HepG2 (cell line): ENCODE results near the gene COX4I2. TPM values are rescaled to one million over a fixed set of nuclear protein-coding genes. Genes with fewer than 3 reads are reported as not detected.

Experiments used
- FOSL2 ChIP-seq: sonication (generic); formaldehyde crosslinking; IDR thresholded peaks from 2 replicates; pipeline ENCODE4 v1.4.0; 2020; ENCODE audit warnings: missing genetic modification reagents
- MEF2D ChIP-seq: sonication (generic); formaldehyde crosslinking; IDR thresholded peaks from 2 replicates; pipeline ENCODE4 v1.5.1; 2020; ENCODE audit warnings: mild to moderate bottlenecking, missing genetic modification reagents
- PHF8 ChIP-seq: sonication (generic); formaldehyde crosslinking; IDR thresholded peaks from 2 replicates; pipeline ENCODE4 v1.5.0; 2020; ENCODE audit warnings: missing genetic modification reagents
- TAF1 ChIP-seq: sonication (generic); formaldehyde crosslinking; IDR thresholded peaks from 2 replicates; pipeline ENCODE4 v1.4.0; 2020; ENCODE audit warnings: missing genetic modification reagents
- TGIF2 ChIP-seq: IDR thresholded peaks from 2 replicates; pipeline ENCODE4 v1.6.1; 2016; ENCODE audit warnings: control low read depth, missing compliant biosample characterization
- ZNF253 ChIP-seq: sonication (generic); formaldehyde crosslinking; IDR thresholded peaks from 2 replicates; pipeline ENCODE4 v1.8.0; 2022; ENCODE audit warnings: mild to moderate bottlenecking, missing genetic modification reagents, borderline replicate concordance
- ZNF552 ChIP-seq: sonication (generic); formaldehyde crosslinking; IDR thresholded peaks from 2 replicates; pipeline ENCODE4 v1.9.0; 2022; ENCODE audit warnings: missing genetic modification reagents, mild to moderate bottlenecking, borderline replicate concordance
- ZNF850 ChIP-seq: sonication (generic); formaldehyde crosslinking; conservative IDR thresholded peaks from 2 replicates; pipeline ENCODE4 v1.9.0; 2021; ENCODE audit warnings: mild to moderate bottlenecking, missing genetic modification reagents
- polyA plus RNA-seq, 8 experiments: library from polyadenylated mRNA; depleted of rRNA in 3 of 8; stranded (reverse) in 7 of 8; unstranded in 1 of 8; fragments of >200 nt; fragmentation: Illumina TruSeq in 4 of 8; extraction: Trizol in 4 of 8; gene quantifications; 2 replicates each; pipeline versions ENCODE4 v1.2.1 to v1.2.3, GENCODE V29; 2011 to 2016; ENCODE audit warnings: low read depth in 4 of 8, missing spikeins in 1 of 8, mixed read lengths in 1 of 8; ENCODE audit not compliant: insufficient read depth in 1 of 8
- total RNA-seq, 5 experiments: library from RNA; depleted of rRNA; stranded (reverse); fragments of >200 nt; fragmentation: Illumina TruSeq; extraction: Trizol; gene quantifications; 2 replicates each; pipeline ENCODE4 v1.2.3, GENCODE V29; 2016; ENCODE audit warnings: low read depth in 1 of 5
- TF ChIP-seq, protein P1 (sequence below): sonication (generic); formaldehyde crosslinking; IDR thresholded peaks from 2 replicates; pipeline ENCODE4 v1.4.0; 2020; ENCODE audit warnings: mild to moderate bottlenecking, missing genetic modification reagents
- TF ChIP-seq, protein P2 (sequence below): sonication (generic); formaldehyde crosslinking; IDR thresholded peaks from 2 replicates; pipeline ENCODE4 v1.8.1; 2023; ENCODE audit warnings: mild to moderate bottlenecking, missing genetic modification reagents, borderline replicate concordance
- TF ChIP-seq, protein P3 (sequence below): sonication (generic); formaldehyde crosslinking; IDR thresholded peaks from 2 replicates; pipeline ENCODE4 v1.4.0; 2020; ENCODE audit warnings: missing genetic modification reagents, mild to moderate bottlenecking, borderline replicate concordance
- TF ChIP-seq, protein P4 (sequence below): sonication (generic); formaldehyde crosslinking; IDR thresholded peaks from 2 replicates; pipeline ENCODE4 v1.5.0; 2020; ENCODE audit warnings: mild to moderate bottlenecking, missing genetic modification reagents
- TF ChIP-seq, protein P5 (sequence below): sonication (generic); formaldehyde crosslinking; IDR thresholded peaks from 2 replicates; pipeline ENCODE4 v1.4.0; 2020; ENCODE audit warnings: missing genetic modification reagents
- TF ChIP-seq, protein P6 (sequence below): sonication (generic); formaldehyde crosslinking; IDR thresholded peaks from 2 replicates; pipeline ENCODE4 v1.5.1; 2020; ENCODE audit warnings: mild to moderate bottlenecking, missing genetic modification reagents, moderate library complexity

The COX4I2 gene
- total and polyA plus RNA-seq, 2 of the 13 experiments (the other 11 are each of a cell fraction or from before 2014, with no cell fraction given) = 1.1 TPM; not detected in 1

DNA sequence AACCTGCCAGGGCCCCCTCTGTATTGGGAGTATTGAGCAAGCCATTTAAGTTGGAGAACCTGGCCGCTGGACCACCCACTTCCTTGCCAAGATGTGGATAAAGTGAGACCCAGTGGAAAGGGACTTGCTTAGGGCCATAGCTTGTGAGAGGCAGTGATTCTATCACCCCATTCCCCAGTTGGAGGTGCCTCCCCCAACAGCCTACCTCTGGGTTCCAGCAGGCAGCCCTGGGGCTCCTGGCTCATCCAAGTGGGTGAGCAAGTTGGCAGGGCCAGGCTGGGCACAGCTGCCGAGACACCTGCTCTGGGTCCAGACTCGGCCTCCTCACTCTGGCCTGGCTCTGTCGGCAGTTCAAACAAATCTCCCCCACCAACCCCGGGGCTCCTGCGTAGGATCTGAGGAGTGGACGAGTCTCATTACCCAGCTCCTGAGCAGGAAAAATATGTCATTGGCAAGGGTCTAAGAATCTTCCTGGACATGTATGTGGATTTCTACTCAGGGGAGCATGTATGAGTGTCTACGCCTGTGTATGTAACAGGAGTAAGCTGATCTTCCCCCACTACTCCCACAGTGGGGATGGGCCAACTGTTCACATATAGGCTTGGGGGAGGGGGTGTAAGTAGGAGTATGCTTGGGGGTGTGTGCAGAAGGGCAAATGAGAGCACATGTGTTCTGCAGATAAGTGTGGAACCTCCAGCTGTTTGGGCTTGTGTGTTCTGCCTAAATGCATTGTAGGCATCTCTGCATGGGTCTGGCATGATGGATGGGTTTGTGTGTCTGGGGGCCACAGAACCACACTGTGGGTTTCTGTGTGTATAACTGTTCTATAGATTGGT is 30.7 kb upstream of the COX4I2 start (continued):
- TF ChIP-seq, protein P1, sequence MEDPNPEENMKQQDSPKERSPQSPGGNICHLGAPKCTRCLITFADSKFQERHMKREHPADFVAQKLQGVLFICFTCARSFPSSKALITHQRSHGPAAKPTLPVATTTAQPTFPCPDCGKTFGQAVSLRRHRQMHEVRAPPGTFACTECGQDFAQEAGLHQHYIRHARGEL (CRISPR knock-in tag) = peak; percentile 59; the same call in 1 of the 2 replicates
- TF ChIP-seq, protein P2, sequence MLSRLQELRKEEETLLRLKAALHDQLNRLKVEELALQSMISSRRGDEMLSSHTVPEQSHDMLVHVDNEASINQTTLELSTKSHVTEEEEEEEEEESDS (CRISPR knock-in tag) = peak; percentile 55; the same call in 1 of the 2 replicates
- TF ChIP-seq ZNF850 (CRISPR knock-in tag) (no peak; the same call in 1 of the 2 replicates), PHF8 (CRISPR knock-in tag) (peak; percentile 59), FOSL2 (peak; percentile 69), ZNF253 (CRISPR knock-in tag) (peak; percentile 58; the same call in 1 of the 2 replicates), TGIF2 (CRISPR knock-in tag) (peak; percentile 90), ZNF552 (CRISPR knock-in tag) (peak; percentile 83; the same call in 1 of the 2 replicates), MEF2D (CRISPR knock-in tag) (0 out of 2 replicates have a peak, but pooled peaks have one; percentile 17), TAF1 (CRISPR knock-in tag) (peak; percentile 80)
- TF ChIP-seq, protein P3, sequence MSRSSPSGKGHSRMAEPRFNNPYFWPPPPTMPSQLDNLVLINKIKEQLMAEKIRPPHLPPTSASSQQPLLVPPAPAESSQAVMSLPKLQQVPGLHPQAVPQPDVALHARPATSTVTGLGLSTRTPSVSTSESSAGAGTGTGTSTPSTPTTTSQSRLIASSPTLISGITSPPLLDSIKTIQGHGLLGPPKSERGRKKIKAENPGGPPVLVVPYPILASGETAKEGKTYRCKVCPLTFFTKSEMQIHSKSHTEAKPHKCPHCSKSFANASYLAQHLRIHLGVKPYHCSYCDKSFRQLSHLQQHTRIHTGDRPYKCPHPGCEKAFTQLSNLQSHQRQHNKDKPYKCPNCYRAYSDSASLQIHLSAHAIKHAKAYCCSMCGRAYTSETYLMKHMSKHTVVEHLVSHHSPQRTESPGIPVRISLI (CRISPR knock-in tag) = peak; percentile 51; the same call in 1 of the 2 replicates
- TF ChIP-seq, protein P4, sequence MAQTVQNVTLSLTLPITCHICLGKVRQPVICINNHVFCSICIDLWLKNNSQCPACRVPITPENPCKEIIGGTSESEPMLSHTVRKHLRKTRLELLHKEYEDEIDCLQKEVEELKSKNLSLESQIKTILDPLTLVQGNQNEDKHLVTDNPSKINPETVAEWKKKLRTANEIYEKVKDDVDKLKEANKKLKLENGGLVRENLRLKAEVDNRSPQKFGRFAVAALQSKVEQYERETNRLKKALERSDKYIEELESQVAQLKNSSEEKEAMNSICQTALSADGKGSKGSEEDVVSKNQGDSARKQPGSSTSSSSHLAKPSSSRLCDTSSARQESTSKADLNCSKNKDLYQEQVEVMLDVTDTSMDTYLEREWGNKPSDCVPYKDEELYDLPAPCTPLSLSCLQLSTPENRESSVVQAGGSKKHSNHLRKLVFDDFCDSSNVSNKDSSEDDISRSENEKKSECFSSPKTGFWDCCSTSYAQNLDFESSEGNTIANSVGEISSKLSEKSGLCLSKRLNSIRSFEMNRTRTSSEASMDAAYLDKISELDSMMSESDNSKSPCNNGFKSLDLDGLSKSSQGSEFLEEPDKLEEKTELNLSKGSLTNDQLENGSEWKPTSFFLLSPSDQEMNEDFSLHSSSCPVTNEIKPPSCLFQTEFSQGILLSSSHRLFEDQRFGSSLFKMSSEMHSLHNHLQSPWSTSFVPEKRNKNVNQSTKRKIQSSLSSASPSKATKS = 0 out of 2 replicates have a peak, but pooled peaks have one; percentile 40
- TF ChIP-seq, protein P5, sequence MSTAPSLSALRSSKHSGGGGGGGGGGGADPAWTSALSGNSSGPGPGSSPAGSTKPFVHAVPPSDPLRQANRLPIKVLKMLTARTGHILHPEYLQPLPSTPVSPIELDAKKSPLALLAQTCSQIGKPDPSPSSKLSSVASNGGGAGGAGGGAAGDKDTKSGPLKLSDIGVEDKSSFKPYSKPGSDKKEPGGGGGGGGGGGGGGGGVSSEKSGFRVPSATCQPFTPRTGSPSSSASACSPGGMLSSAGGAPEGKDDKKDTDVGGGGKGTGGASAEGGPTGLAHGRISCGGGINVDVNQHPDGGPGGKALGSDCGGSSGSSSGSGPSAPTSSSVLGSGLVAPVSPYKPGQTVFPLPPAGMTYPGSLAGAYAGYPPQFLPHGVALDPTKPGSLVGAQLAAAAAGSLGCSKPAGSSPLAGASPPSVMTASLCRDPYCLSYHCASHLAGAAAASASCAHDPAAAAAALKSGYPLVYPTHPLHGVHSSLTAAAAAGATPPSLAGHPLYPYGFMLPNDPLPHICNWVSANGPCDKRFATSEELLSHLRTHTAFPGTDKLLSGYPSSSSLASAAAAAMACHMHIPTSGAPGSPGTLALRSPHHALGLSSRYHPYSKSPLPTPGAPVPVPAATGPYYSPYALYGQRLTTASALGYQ (CRISPR knock-in tag) = no peak
- TF ChIP-seq, protein P6, sequence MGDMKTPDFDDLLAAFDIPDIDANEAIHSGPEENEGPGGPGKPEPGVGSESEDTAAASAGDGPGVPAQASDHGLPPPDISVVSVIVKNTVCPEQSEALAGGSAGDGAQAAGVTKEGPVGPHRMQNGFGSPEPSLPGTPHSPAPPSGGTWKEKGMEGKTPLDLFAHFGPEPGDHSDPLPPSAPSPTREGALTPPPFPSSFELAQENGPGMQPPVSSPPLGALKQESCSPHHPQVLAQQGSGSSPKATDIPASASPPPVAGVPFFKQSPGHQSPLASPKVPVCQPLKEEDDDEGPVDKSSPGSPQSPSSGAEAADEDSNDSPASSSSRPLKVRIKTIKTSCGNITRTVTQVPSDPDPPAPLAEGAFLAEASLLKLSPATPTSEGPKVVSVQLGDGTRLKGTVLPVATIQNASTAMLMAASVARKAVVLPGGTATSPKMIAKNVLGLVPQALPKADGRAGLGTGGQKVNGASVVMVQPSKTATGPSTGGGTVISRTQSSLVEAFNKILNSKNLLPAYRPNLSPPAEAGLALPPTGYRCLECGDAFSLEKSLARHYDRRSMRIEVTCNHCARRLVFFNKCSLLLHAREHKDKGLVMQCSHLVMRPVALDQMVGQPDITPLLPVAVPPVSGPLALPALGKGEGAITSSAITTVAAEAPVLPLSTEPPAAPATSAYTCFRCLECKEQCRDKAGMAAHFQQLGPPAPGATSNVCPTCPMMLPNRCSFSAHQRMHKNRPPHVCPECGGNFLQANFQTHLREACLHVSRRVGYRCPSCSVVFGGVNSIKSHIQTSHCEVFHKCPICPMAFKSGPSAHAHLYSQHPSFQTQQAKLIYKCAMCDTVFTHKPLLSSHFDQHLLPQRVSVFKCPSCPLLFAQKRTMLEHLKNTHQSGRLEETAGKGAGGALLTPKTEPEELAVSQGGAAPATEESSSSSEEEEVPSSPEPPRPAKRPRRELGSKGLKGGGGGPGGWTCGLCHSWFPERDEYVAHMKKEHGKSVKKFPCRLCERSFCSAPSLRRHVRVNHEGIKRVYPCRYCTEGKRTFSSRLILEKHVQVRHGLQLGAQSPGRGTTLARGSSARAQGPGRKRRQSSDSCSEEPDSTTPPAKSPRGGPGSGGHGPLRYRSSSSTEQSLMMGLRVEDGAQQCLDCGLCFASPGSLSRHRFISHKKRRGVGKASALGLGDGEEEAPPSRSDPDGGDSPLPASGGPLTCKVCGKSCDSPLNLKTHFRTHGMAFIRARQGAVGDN = peak; percentile 91
